BJ (cell line): ENCODE measurements around the gene KCNE3. TPM values are rescaled to one million over a fixed set of nuclear protein-coding genes. Genes with fewer than 3 reads are reported as not detected.
A peak's percentile ranks its signal among the peaks of the same experiment; 100 is the strongest.

ENCODE experiments used
- CTCF ChIA-PET: fragments of 350-600 bp; formaldehyde crosslinking; extraction: SDS; loops from one replicate; lab custom pipeline; 2021; ENCODE audit warnings: antibody characterized with exemption, inconsistent platforms; lab: Yijun Ruan, JAX
- POLR2A ChIA-PET: fragments of 300-600 bp; sonication (Branson Sonifier 250); formaldehyde crosslinking; extraction: SDS; loops from one replicate; lab custom pipeline; 2021; ENCODE audit warnings: antibody characterized with exemption; lab: Charles Lee
- DNase-seq: peaks from one replicate; pipeline ENCODE4 v3.0.0-alpha.2; 2011; ENCODE audit warnings: low read depth
- H3K27me3 ChIP-seq: 2 replicates; pipeline ENCODE4 v1.6.0; 2011; ENCODE audit warnings: low read length; ENCODE audit not compliant: control insufficient read depth, insufficient read depth
- H3K36me3 ChIP-seq: 2 replicates; pipeline ENCODE4 v1.5.1; 2011; ENCODE audit warnings: low read length; ENCODE audit not compliant: control insufficient read depth, insufficient read depth
- H3K4me3 ChIP-seq: 2 replicates; pipeline ENCODE4 v1.5.1; 2011; ENCODE audit warnings: low read depth, mild to moderate bottlenecking, control low read depth, low read length
- CTCF ChIP-seq: IDR thresholded peaks from 2 replicates; pipeline ENCODE4 v1.5.1; 2011; ENCODE audit warnings: low read depth, mild to moderate bottlenecking, control low read depth, inconsistent platforms, low read length, moderate library complexity; ENCODE audit not compliant: insufficient read depth
- polyA plus RNA-seq: library from polyadenylated mRNA; depleted of rRNA; stranded (reverse); fragments of >200 nt; gene quantifications from 2 replicates; pipeline ENCODE4 v1.2.3, GENCODE V29; 2011

KCNE3 gene
- polyA plus RNA-seq, 1 experiment, result 0.94 TPM

DNA sequence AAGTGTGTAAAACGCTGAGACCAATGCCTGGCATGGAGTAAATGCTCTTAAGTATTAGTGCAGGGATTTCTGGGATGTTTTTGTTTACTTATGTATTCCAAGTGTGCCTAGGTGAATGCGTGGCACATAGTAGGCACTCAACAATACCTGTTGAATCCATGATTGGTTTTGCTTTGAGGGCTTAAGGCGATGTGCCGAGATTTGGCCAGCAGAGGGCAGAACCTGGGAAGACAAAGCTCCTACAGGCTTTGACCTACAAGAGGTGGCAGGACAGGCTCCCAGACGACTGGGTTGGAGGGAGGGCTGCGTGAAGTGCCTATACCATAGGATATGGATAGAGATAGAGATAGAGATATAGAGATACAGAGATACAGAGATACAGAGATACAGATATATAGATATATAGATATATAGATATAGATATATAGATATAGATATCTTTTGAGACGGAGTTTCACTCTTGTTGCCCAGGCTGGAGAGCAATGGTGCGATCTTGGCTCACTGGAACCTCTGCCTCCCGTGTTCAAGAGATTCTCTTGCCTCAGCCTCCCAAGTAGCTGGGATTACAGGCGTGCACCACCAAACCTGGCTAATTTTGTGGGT lies 13.9 kb downstream of the KCNE3 start:
- Histone ChIP-seq H3K4me3 (no peak overlapping the region), H3K36me3 (no peaks in the 10 kb centered on the region), H3K27me3 (peaks cover 3% of the 10 kb centered on the region; the same call in 1 of the 2 replicates)
- no peak for DNase-seq
- CTCF ChIA-PET, result interaction anchor here (0.6 to 16.8 kb wide), 52 partner anchors 9 to 456 kb away, joined by 3 to 300 read pairs (median 4); partner anchors contain the start of genes KCNE3 and PGM2L1
- POLR2A ChIA-PET, result interaction anchor here (0.6 to 1.0 kb wide), 2 partner anchors 9 to 40 kb away, joined by 3 read pairs; partner anchors contain the start of gene LIPT2
- TF ChIP-seq CTCF, result peak; percentile 84

DNA sequence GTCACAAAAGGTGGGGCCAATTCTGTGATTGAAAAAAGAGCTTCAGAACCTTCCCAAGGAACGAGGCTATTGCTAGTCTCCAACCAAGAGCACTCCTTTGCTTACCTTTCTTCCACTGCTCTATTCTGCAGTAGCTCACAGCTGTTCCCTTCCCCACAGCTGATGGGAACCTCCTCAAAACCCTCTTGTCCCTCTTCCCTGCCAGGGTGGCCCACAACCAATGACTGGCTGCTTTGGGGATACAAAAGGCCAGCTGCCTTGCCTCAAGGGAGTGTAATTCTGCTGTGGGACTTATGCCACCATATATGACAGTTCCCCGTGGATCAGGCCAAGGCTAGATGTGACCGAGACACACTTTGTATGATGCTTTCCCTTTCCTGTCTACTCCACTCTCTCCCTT lies 15.0 kb downstream of the KCNE3 start:
- POLR2A ChIA-PET, result no interaction called here

GRCh38 chr11:74450318-74450717 lies 17.0 kb downstream of the KCNE3 start:
- ChIA-PET CTCF (interaction anchor here (0.8 to 16.8 kb wide), 24 partner anchors 10 to 489 kb away, joined by 3 to 300 read pairs (median 5); partner anchors contain the start of gene PGM2L1), POLR2A (no interaction called here)
- Histone ChIP-seq H3K36me3 (no peaks in the 10 kb centered on the region), H3K4me3 (no peak overlapping the region), H3K27me3 (peaks cover 3% of the 10 kb centered on the region)
- no peak for TF ChIP-seq CTCF
- no peak for DNase-seq

More for the DNA sequence above, 15.0 kb downstream of the KCNE3 start:
- TF ChIP-seq CTCF, result no peak
- H3K27me3 ChIP-seq, result peaks cover 3% of the 10 kb centered on the region
- CTCF ChIA-PET, result interaction anchor here (0.9 to 16.8 kb wide), 27 partner anchors 8 to 305 kb away, joined by 3 to 300 read pairs (median 6); partner anchors contain the start of gene PGM2L1
- H3K36me3 ChIP-seq, result no peaks in the 10 kb centered on the region
- no peak for DNase-seq
- no peak overlapping the region for H3K4me3 ChIP-seq

DNA sequence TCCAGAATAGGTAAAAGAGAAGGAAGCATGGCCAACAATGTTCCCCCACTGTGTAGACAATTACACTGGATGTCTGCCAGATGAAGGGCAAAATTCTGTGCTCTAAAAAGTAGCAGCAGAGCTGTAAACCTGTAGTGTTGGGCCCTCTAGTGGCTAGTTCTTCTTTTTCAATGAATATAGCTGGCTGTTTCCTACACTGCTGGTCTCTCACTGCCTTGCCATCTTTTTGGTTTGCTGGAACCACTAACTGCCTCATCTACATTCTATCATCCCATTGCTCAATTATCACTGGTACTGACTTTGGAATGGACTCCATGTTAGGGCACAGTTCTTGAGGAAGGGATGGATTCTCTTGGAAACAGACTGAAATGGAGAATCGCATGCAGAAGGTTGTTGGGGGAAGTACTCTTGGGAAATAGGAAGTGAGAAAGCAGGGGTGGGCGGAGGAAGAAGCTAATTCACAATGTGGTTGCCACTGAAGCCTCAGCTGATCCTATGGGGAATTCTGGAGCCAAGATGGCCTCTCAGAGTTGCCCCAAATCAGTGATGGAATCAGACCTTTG lies 17.9 kb downstream of the KCNE3 start:
- no peak overlapping the region for H3K4me3 ChIP-seq
- ChIA-PET CTCF (interaction anchor here (0.7 to 16.8 kb wide), 40 partner anchors 9 to 486 kb away, joined by 3 to 300 read pairs (median 4); partner anchors contain the start of genes KCNE3, LIPT2 and PGM2L1), POLR2A (no interaction called here)
- TF ChIP-seq CTCF, result peak; percentile 69
- peaks cover 3% of the 10 kb centered on the region for H3K27me3 ChIP-seq
- H3K36me3 ChIP-seq, result no peaks in the 10 kb centered on the region
- DNase-seq, result peak; percentile 16

- no peak for DNase-seq
- H3K4me3 ChIP-seq, result no peak overlapping the region
- H3K27me3 ChIP-seq, result no peaks in the 10 kb centered on the region; the same call in 1 of the 2 replicates
- ChIA-PET POLR2A (no interaction called here), CTCF (interaction anchor here (0.6 to 16.8 kb wide), 7 partner anchors 11 to 812 kb away, joined by 3 to 300 read pairs (median 6); no protein-coding TSS in a partner anchor)
- no peaks in the 10 kb centered on the region for H3K36me3 ChIP-seq
- TF ChIP-seq CTCF, result no peak
Measured at GRCh38 chr11:74447720-74448119, 19.6 kb downstream of the KCNE3 start.
